HepG2 (cell line): Measurements from ENCODE around the gene MYCBPAP. TPM values are rescaled to one million over a fixed set of nuclear protein-coding genes. Genes with fewer than 3 reads are reported as not detected.

Experiments
- FOXC1 ChIP-seq: sonication (generic); formaldehyde crosslinking; IDR thresholded peaks from 2 replicates; pipeline ENCODE4 v1.8.0; 2022; ENCODE audit warnings: mild to moderate bottlenecking, missing genetic modification reagents, borderline replicate concordance
- KAT2B ChIP-seq: fragments of 150-350 bp; IDR thresholded peaks from 2 replicates; pipeline ENCODE4 v1.6.1; 2014; ENCODE audit warnings: low read depth, low read length, borderline replicate concordance
- MAFF ChIP-seq: IDR thresholded peaks from 2 replicates; pipeline ENCODE4 v1.6.1; 2011; ENCODE audit warnings: low read depth, low read length, improper control_type of control experiment
- MBNL3 ChIP-seq: fragments of 250-450 bp; sonication (Bioruptor Pico); conservative IDR thresholded peaks from 2 replicates; pipeline ENCODE4 v1.8.0; 2022; ENCODE audit warnings: mild to moderate bottlenecking, inconsistent platforms
- PAXIP1 ChIP-seq: sonication (generic); formaldehyde crosslinking; conservative IDR thresholded peaks from 2 replicates; pipeline ENCODE4 v1.4.0; 2020; ENCODE audit warnings: mild to moderate bottlenecking, missing genetic modification reagents, moderate library complexity
- RELA ChIP-seq: sonication (generic); formaldehyde crosslinking; IDR thresholded peaks from 2 replicates; pipeline ENCODE4 v1.4.0; 2020; ENCODE audit warnings: missing genetic modification reagents
- SIX4 ChIP-seq: sonication (generic); formaldehyde crosslinking; IDR thresholded peaks from 2 replicates; pipeline ENCODE4 v1.4.0; 2020; ENCODE audit warnings: missing genetic modification reagents
- TMF1 ChIP-seq: sonication (generic); formaldehyde crosslinking; IDR thresholded peaks from 2 replicates; pipeline ENCODE4 v1.8.1; 2022; ENCODE audit warnings: low read depth, missing genetic modification reagents
- ZNF350 ChIP-seq: sonication (generic); formaldehyde crosslinking; IDR thresholded peaks from 2 replicates; pipeline ENCODE4 v1.4.0; 2020; ENCODE audit warnings: mild to moderate bottlenecking, low read depth, missing genetic modification reagents, borderline replicate concordance
- ZNF367 ChIP-seq: sonication (generic); formaldehyde crosslinking; IDR thresholded peaks from 2 replicates; pipeline ENCODE4 v1.4.0; 2020; ENCODE audit warnings: missing genetic modification reagents, borderline replicate concordance
- ZNF383 ChIP-seq: sonication (generic); formaldehyde crosslinking; IDR thresholded peaks from 2 replicates; pipeline ENCODE4 v1.4.0; 2020; ENCODE audit warnings: missing genetic modification reagents, mild to moderate bottlenecking, borderline replicate concordance
- ZNF746 ChIP-seq: sonication (generic); formaldehyde crosslinking; IDR thresholded peaks from 2 replicates; pipeline ENCODE4 v1.8.0; 2022; ENCODE audit warnings: mild to moderate bottlenecking, missing genetic modification reagents
- ZNF850 ChIP-seq: sonication (generic); formaldehyde crosslinking; conservative IDR thresholded peaks from 2 replicates; pipeline ENCODE4 v1.9.0; 2021; ENCODE audit warnings: mild to moderate bottlenecking, missing genetic modification reagents
- ZZZ3 ChIP-seq: sonication (generic); formaldehyde crosslinking; IDR thresholded peaks from 2 replicates; pipeline ENCODE4 v1.4.0; 2020; ENCODE audit warnings: missing genetic modification reagents, mild to moderate bottlenecking, borderline replicate concordance
- polyA plus RNA-seq, 8 experiments: library from polyadenylated mRNA; depleted of rRNA in 3 of 8; stranded (reverse) in 7 of 8; unstranded in 1 of 8; fragments of >200 nt; fragmentation: Illumina TruSeq in 4 of 8; extraction: Trizol in 4 of 8; gene quantifications; 2 replicates each; pipeline versions ENCODE4 v1.2.1 to v1.2.3, GENCODE V29; 2011 to 2016; ENCODE audit warnings: low read depth in 4 of 8, missing spikeins in 1 of 8, mixed read lengths in 1 of 8; ENCODE audit not compliant: insufficient read depth in 1 of 8
- total RNA-seq, 5 experiments: library from RNA; depleted of rRNA; stranded (reverse); fragments of >200 nt; fragmentation: Illumina TruSeq; extraction: Trizol; gene quantifications; 2 replicates each; pipeline ENCODE4 v1.2.3, GENCODE V29; 2016; ENCODE audit warnings: low read depth in 1 of 5
- TF ChIP-seq, protein P1 (sequence below): sonication (generic); formaldehyde crosslinking; IDR thresholded peaks from 2 replicates; pipeline ENCODE4 v1.4.0; 2020; ENCODE audit warnings: missing genetic modification reagents, mild to moderate bottlenecking, borderline replicate concordance
- TF ChIP-seq, protein P2 (sequence below): sonication (generic); formaldehyde crosslinking; IDR thresholded peaks from 2 replicates; pipeline ENCODE4 v1.5.0; 2020; ENCODE audit warnings: mild to moderate bottlenecking, low read depth, missing genetic modification reagents, borderline replicate concordance
- TF ChIP-seq, protein P3 (sequence below): sonication (generic); formaldehyde crosslinking; IDR thresholded peaks from 2 replicates; pipeline ENCODE4 v1.4.0; 2020; ENCODE audit warnings: missing genetic modification reagents
- TF ChIP-seq, protein P4 (sequence below): IDR thresholded peaks from 2 replicates; pipeline ENCODE4 v1.6.1; 2016; ENCODE audit warnings: low read depth

The MYCBPAP gene
- total and polyA plus RNA-seq, 2 of the 13 experiments (the other 11 are each of a cell fraction or from before 2014, with no cell fraction given), result 0.22 to 0.24 TPM

DNA sequence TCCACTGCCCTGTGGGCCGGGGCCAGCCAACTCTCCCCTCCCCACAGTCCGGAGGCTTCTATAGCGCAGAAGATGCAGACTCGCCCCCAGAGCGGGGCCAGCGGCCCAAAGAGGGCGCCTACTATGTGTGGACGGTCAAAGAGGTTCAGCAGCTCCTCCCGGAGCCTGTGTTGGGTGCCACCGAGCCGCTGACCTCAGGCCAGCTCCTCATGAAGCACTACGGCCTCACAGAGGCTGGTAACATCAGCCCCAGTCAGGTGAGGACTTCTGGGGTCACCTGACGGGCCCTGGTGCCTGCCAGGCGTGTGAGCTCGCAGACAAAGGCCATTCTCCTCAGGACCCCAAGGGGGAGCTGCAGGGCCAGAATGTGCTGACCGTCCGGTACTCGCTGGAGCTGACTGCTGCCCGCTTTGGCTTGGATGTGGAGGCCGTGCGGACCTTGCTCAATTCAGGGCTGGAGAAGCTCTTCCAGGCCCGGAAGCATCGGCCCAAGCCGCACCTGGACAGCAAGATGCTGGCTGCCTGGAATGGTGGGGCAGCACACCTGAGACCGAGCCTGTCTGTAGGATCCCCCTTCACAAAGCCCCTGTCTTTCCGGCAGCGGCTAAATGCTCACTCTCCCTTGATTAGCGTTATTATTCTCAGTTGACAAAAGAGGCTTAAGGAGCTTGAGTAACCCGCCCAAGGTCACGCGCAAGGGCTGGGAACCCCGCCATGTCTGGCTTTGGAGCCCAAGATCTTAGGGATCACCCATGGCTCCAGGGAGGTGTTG lies 42.6 kb downstream of the MYCBPAP start (continued):
- TF ChIP-seq, protein P1, sequence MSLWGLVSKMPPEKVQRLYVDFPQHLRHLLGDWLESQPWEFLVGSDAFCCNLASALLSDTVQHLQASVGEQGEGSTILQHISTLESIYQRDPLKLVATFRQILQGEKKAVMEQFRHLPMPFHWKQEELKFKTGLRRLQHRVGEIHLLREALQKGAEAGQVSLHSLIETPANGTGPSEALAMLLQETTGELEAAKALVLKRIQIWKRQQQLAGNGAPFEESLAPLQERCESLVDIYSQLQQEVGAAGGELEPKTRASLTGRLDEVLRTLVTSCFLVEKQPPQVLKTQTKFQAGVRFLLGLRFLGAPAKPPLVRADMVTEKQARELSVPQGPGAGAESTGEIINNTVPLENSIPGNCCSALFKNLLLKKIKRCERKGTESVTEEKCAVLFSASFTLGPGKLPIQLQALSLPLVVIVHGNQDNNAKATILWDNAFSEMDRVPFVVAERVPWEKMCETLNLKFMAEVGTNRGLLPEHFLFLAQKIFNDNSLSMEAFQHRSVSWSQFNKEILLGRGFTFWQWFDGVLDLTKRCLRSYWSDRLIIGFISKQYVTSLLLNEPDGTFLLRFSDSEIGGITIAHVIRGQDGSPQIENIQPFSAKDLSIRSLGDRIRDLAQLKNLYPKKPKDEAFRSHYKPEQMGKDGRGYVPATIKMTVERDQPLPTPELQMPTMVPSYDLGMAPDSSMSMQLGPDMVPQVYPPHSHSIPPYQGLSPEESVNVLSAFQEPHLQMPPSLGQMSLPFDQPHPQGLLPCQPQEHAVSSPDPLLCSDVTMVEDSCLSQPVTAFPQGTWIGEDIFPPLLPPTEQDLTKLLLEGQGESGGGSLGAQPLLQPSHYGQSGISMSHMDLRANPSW (CRISPR knock-in tag), result no peak
- no peak for TF ChIP-seq KAT2B
- no peak for TF ChIP-seq ZNF367 (CRISPR knock-in tag)
- no peak for TF ChIP-seq TMF1
- TF ChIP-seq SIX4 (CRISPR knock-in tag), result no peak; the same call in 1 of the 2 replicates
- TF ChIP-seq, protein P2, sequence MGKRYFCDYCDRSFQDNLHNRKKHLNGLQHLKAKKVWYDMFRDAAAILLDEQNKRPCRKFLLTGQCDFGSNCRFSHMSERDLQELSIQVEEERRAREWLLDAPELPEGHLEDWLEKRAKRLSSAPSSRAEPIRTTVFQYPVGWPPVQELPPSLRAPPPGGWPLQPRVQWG (CRISPR knock-in tag), result no peak
- TF ChIP-seq, protein P3, sequence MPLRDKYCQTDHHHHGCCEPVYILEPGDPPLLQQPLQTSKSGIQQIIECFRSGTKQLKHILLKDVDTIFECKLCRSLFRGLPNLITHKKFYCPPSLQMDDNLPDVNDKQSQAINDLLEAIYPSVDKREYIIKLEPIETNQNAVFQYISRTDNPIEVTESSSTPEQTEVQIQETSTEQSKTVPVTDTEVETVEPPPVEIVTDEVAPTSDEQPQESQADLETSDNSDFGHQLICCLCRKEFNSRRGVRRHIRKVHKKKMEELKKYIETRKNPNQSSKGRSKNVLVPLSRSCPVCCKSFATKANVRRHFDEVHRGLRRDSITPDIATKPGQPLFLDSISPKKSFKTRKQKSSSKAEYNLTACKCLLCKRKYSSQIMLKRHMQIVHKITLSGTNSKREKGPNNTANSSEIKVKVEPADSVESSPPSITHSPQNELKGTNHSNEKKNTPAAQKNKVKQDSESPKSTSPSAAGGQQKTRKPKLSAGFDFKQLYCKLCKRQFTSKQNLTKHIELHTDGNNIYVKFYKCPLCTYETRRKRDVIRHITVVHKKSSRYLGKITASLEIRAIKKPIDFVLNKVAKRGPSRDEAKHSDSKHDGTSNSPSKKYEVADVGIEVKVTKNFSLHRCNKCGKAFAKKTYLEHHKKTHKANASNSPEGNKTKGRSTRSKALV, result no peak
- TF ChIP-seq ZNF746 (CRISPR knock-in tag), result no peak
- no peak for TF ChIP-seq ZNF850 (CRISPR knock-in tag)
- TF ChIP-seq ZNF383 (CRISPR knock-in tag), result no peak
- TF ChIP-seq PAXIP1, result no peak
- TF ChIP-seq, protein P4, sequence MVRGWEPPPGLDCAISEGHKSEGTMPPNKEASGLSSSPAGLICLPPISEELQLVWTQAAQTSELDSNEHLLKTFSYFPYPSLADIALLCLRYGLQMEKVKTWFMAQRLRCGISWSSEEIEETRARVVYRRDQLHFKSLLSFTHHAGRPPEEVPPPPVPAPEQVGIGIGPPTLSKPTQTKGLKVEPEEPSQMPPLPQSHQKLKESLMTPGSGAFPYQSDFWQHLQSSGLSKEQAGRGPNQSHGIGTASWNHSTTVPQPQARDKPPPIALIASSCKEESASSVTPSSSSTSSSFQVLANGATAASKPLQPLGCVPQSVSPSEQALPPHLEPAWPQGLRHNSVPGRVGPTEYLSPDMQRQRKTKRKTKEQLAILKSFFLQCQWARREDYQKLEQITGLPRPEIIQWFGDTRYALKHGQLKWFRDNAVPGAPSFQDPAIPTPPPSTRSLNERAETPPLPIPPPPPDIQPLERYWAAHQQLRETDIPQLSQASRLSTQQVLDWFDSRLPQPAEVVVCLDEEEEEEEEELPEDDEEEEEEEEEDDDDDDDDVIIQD (CRISPR knock-in tag), result no peak
- peak; percentile 66 for TF ChIP-seq MAFF
- TF ChIP-seq FOXC1 (CRISPR knock-in tag), result no peak
- TF ChIP-seq ZZZ3 (CRISPR knock-in tag), result no peak
- TF ChIP-seq ZNF350 (CRISPR knock-in tag), result peak; percentile 53; the same call in 1 of the 2 replicates
- TF ChIP-seq MBNL3, result no peak
- TF ChIP-seq RELA (CRISPR knock-in tag), result peak; percentile 87; the same call in 1 of the 2 replicates
